SK-N-SH treated with all-trans-retinoic acid at 6 μM for 48 hours (cell line): ENCODE measurements around the gene CUEDC1.

ENCODE experiments used
- ARNTL ChIP-seq: fragments of 450-650 bp; formaldehyde crosslinking; IDR thresholded peaks from 2 replicates; pipeline ENCODE4 v1.5.0; 2020; ENCODE audit warnings: low read depth, mild to moderate bottlenecking, moderate library complexity, borderline replicate concordance
- ESRRG ChIP-seq: fragments of 250-450 bp; sonication (Bioruptor Pico); IDR thresholded peaks from 2 replicates; pipeline ENCODE4 v1.6.1; 2021; ENCODE audit warnings: mild to moderate bottlenecking
- OSR1 ChIP-seq: fragments of 250-450 bp; sonication (Bioruptor Pico); IDR thresholded peaks from 2 replicates; pipeline ENCODE4 v1.8.0; 2022; ENCODE audit warnings: moderate library complexity, mild to moderate bottlenecking, inconsistent platforms
- PPARA ChIP-seq: fragments of 250-450 bp; sonication (Bioruptor Pico); IDR thresholded peaks from 2 replicates; pipeline ENCODE4 v1.5.0; 2020; ENCODE audit warnings: mild to moderate bottlenecking, borderline replicate concordance
- RARB ChIP-seq: fragments of 250-450 bp; sonication (Bioruptor Pico); IDR thresholded peaks from 2 replicates; pipeline ENCODE4 v1.8.0; 2021; ENCODE audit warnings: mild to moderate bottlenecking, moderate library complexity
- SNAI2 ChIP-seq: fragments of 250-450 bp; sonication (Bioruptor Pico); IDR thresholded peaks from 2 replicates; pipeline ENCODE4 v1.5.0; 2020; ENCODE audit warnings: mild to moderate bottlenecking, moderate library complexity
- ZFP3 ChIP-seq: fragments of 250-450 bp; sonication (Bioruptor Pico); IDR thresholded peaks from 2 replicates; pipeline ENCODE4 v1.5.0; 2020; ENCODE audit warnings: mild to moderate bottlenecking, moderate library complexity
- ZFP30 ChIP-seq: fragments of 450-650 bp; formaldehyde crosslinking; IDR thresholded peaks from 2 replicates; pipeline ENCODE4 v1.5.0; 2022; ENCODE audit warnings: mild to moderate bottlenecking, moderate library complexity
- ZNF565 ChIP-seq: fragments of 450-650 bp; formaldehyde crosslinking; conservative IDR thresholded peaks from 2 replicates; pipeline ENCODE4 v1.5.0; 2020; ENCODE audit warnings: low read depth, mild to moderate bottlenecking, moderate library complexity
- ZNF8 ChIP-seq: fragments of 450-650 bp; formaldehyde crosslinking; IDR thresholded peaks from 2 replicates; pipeline ENCODE4 v1.5.0; 2020; ENCODE audit warnings: mild to moderate bottlenecking, moderate library complexity
- TF ChIP-seq, protein P1 (sequence below): fragments of 250-450 bp; sonication (Bioruptor Pico); IDR thresholded peaks from 2 replicates; pipeline ENCODE4 v1.5.1; 2020; ENCODE audit warnings: low read depth, mild to moderate bottlenecking, moderate library complexity
- TF ChIP-seq, protein P2 (sequence below): fragments of 250-450 bp; sonication (Bioruptor Pico); IDR thresholded peaks from 2 replicates; pipeline ENCODE4 v1.8.0; 2020; ENCODE audit warnings: mild to moderate bottlenecking, moderate library complexity, borderline replicate concordance
- TF ChIP-seq, protein P3 (sequence below): fragments of 250-450 bp; sonication (Bioruptor Pico); IDR thresholded peaks from 2 replicates; pipeline ENCODE4 v1.8.0; 2021; ENCODE audit warnings: low read depth, mild to moderate bottlenecking, moderate library complexity, borderline replicate concordance

DNA sequence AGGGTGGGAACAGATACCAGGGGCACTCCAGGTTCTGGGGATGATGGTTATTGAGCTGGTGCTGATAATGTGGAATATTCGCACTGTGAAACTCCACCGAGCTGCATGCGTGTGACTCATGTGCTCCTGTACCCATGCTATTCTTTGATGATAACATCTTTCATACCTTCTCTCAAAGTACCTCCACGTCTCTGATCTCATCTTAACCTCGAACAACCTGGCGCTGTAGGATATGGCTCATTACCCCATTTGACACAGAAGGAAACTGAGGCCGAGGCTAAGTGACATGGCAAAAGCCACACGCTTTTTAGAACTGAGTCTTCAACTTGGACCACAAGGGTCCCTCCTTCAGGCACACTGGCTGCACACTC, 75.1 kb downstream of the CUEDC1 start:
- TF ChIP-seq, protein P1, sequence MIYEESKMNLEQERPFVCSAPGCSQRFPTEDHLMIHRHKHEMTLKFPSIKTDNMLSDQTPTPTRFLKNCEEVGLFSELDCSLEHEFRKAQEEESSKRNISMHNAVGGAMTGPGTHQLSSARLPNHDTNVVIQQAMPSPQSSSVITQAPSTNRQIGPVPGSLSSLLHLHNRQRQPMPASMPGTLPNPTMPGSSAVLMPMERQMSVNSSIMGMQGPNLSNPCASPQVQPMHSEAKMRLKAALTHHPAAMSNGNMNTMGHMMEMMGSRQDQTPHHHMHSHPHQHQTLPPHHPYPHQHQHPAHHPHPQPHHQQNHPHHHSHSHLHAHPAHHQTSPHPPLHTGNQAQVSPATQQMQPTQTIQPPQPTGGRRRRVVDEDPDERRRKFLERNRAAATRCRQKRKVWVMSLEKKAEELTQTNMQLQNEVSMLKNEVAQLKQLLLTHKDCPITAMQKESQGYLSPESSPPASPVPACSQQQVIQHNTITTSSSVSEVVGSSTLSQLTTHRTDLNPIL (CRISPR knock-in tag): no peak
- TF ChIP-seq, protein P2, sequence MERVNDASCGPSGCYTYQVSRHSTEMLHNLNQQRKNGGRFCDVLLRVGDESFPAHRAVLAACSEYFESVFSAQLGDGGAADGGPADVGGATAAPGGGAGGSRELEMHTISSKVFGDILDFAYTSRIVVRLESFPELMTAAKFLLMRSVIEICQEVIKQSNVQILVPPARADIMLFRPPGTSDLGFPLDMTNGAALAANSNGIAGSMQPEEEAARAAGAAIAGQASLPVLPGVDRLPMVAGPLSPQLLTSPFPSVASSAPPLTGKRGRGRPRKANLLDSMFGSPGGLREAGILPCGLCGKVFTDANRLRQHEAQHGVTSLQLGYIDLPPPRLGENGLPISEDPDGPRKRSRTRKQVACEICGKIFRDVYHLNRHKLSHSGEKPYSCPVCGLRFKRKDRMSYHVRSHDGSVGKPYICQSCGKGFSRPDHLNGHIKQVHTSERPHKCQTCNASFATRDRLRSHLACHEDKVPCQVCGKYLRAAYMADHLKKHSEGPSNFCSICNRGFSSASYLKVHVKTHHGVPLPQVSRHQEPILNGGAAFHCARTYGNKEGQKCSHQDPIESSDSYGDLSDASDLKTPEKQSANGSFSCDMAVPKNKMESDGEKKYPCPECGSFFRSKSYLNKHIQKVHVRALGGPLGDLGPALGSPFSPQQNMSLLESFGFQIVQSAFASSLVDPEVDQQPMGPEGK (CRISPR knock-in tag): no peak
- TF ChIP-seq ESRRG: no peak
- TF ChIP-seq ZNF8 (CRISPR knock-in tag): no peak
- TF ChIP-seq PPARA (CRISPR knock-in tag): no peak
- TF ChIP-seq RARB: no peak
- no peak for TF ChIP-seq ZFP30
- no peak for TF ChIP-seq OSR1 (CRISPR knock-in tag)
- no peak for TF ChIP-seq ARNTL
- TF ChIP-seq, protein P3, sequence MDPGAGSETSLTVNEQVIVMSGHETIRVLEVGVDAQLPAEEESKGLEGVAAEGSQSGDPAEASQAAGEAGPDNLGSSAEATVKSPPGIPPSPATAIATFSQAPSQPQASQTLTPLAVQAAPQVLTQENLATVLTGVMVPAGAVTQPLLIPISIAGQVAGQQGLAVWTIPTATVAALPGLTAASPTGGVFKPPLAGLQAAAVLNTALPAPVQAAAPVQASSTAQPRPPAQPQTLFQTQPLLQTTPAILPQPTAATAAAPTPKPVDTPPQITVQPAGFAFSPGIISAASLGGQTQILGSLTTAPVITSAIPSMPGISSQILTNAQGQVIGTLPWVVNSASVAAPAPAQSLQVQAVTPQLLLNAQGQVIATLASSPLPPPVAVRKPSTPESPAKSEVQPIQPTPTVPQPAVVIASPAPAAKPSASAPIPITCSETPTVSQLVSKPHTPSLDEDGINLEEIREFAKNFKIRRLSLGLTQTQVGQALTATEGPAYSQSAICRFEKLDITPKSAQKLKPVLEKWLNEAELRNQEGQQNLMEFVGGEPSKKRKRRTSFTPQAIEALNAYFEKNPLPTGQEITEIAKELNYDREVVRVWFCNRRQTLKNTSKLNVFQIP (CRISPR knock-in tag): no peak
- TF ChIP-seq SNAI2 (CRISPR knock-in tag): no peak
- no peak for TF ChIP-seq ZNF565 (CRISPR knock-in tag)
- no peak for TF ChIP-seq ZFP3 (CRISPR knock-in tag)
